B cell (primary cell): Measurements from ENCODE around the gene PTCD3. TPM values are rescaled to one million over a fixed set of nuclear protein-coding genes. Genes with fewer than 3 reads are reported as not detected.

Experiments
- ATAC-seq: fragments of 200-7000 bp; cut with Tn5 transposase; one replicate; pipeline ENCODE4 v1.10.0; 2021; ENCODE audit warnings: low read depth, mild to moderate bottlenecking, moderate number of reproducible peaks, moderate library complexity
- CTCF ChIA-PET: fragments of 350-600 bp; sonication (Branson Sonifier 250); formaldehyde crosslinking; loops from one replicate; lab custom pipeline; 2021; ENCODE audit warnings: antibody characterized with exemption, inconsistent platforms; lab: Charles Lee
- POLR2A ChIA-PET: fragments of 350-600 bp; sonication (Branson Sonifier 250); formaldehyde crosslinking; loops from one replicate; lab custom pipeline; 2021; ENCODE audit warnings: antibody characterized with exemption; lab: Charles Lee
- DNase-seq: peaks from one replicate; pipeline ENCODE4 v3.0.0; 2013
- H2AFZ ChIP-seq: 2 replicates; pipeline ENCODE4 v1.6.1; 2012; ENCODE audit warnings: mild to moderate bottlenecking, low read depth, low read length; ENCODE audit not compliant: insufficient read depth, poor library complexity, severe bottlenecking
- H3K27ac ChIP-seq, 2 donors: 1 replicate in 1 of 2; 2 replicates in 1 of 2; pipeline ENCODE4 v1.5.1; 2012 to 2013; ENCODE audit warnings: low read length in 2 of 2, mild to moderate bottlenecking in 2 of 2, moderate library complexity in 1 of 2
- H3K27me3 ChIP-seq, 4 experiments: fragments of 200-600 bp in 1 of 4; sonication (generic) in 1 of 4; replicated peaks in 1 of 4; 1 replicate in 2 of 4; 2 replicates in 2 of 4; pipeline versions ENCODE4 v1.6.1 to v1.7.0; 2013 to 2016; ENCODE audit warnings: low read length in 3 of 4, mild to moderate bottlenecking in 2 of 4, mixed read lengths in 1 of 4, moderate library complexity in 1 of 4; ENCODE audit not compliant: insufficient read depth in 4 of 4, control insufficient read depth in 3 of 4; ENCODE audit errors: control extremely low read depth in 1 of 4
- H3K36me3 ChIP-seq, 2 experiments: replicated peaks in 1 of 2; 1 replicate in 1 of 2; 2 replicates in 1 of 2; pipeline versions ENCODE4 v1.6.1 to v1.7.1; 2013; ENCODE audit warnings: low read length in 1 of 2; ENCODE audit not compliant: insufficient read depth in 2 of 2, control insufficient read depth in 1 of 2; ENCODE audit errors: control extremely low read depth in 1 of 2, extremely low read depth in 1 of 2
- H3K4me1 ChIP-seq, 2 donors: fragments of 200-600 bp in 1 of 2; sonication (generic) in 1 of 2; 1 replicate in 1 of 2; 2 replicates in 1 of 2; pipeline versions ENCODE4 v1.5.1 to v1.6.1; 2013 to 2017; ENCODE audit warnings: low read length in 2 of 2; ENCODE audit not compliant: control insufficient read depth in 2 of 2, insufficient read depth in 2 of 2
- H3K4me2 ChIP-seq: replicated peaks from 2 replicates; pipeline ENCODE3; 2012; ENCODE audit warnings: mild to moderate bottlenecking, low read depth, low read length; ENCODE audit not compliant: poor library complexity, severe bottlenecking
- H3K4me3 ChIP-seq, 5 experiments: fragments of 200-600 bp in 1 of 5; sonication (generic) in 1 of 5; 1 replicate in 3 of 5; 2 replicates in 2 of 5; pipeline versions ENCODE4 v1.5.1 to v1.7.0; 2011 to 2016; ENCODE audit warnings: low read length in 4 of 5, mild to moderate bottlenecking in 4 of 5, low read depth in 2 of 5, control low read depth in 1 of 5, moderate library complexity in 1 of 5; ENCODE audit not compliant: insufficient read depth in 1 of 5; ENCODE audit errors: control extremely low read depth in 1 of 5, extremely low read depth in 1 of 5
- H3K79me2 ChIP-seq: fragments of 200-600 bp; sonication (generic); one replicate; pipeline ENCODE4 v1.6.0; 2016; ENCODE audit warnings: low read length; ENCODE audit not compliant: control insufficient read depth, insufficient read depth
- H3K9ac ChIP-seq: fragments of 200-600 bp; sonication (generic); 2 replicates; pipeline ENCODE4 v1.6.1; 2017; ENCODE audit warnings: mild to moderate bottlenecking, low read length, moderate library complexity
- H3K9me3 ChIP-seq, 3 donors: one replicate each; pipeline versions ENCODE4 v1.6.1 to v1.7.1; 2013; ENCODE audit warnings: low read length in 2 of 3; ENCODE audit not compliant: control insufficient read depth in 2 of 3, insufficient read depth in 1 of 3; ENCODE audit errors: control extremely low read depth in 1 of 3
- H4K20me1 ChIP-seq: 2 replicates; pipeline ENCODE4 v1.6.0; 2012; ENCODE audit warnings: mild to moderate bottlenecking, low read length; ENCODE audit not compliant: insufficient read depth, control insufficient read depth, poor library complexity, severe bottlenecking
- H3K27ac Mint-ChIP-seq: one replicate; pipeline ENCODE4 v1.8.0; 2021; ENCODE audit warnings: mixed read lengths
- H3K27me3 Mint-ChIP-seq: one replicate; pipeline ENCODE4 v1.8.0; 2021; ENCODE audit warnings: mixed read lengths
- H3K4me1 Mint-ChIP-seq: one replicate; pipeline ENCODE4 v1.8.0; 2021; ENCODE audit warnings: mixed read lengths
- H3K4me3 Mint-ChIP-seq: one replicate; pipeline ENCODE4 v1.8.0; 2021; ENCODE audit warnings: mixed read lengths
- H3K9me3 Mint-ChIP-seq: one replicate; pipeline ENCODE4 v1.8.0; 2022; ENCODE audit warnings: mixed read lengths; ENCODE audit not compliant: insufficient read depth
- CTCF ChIP-seq: fragments of 200-600 bp; IDR thresholded peaks from one replicate; pipeline ENCODE4 v1.8.0; 2022; ENCODE audit warnings: antibody characterized with exemption, mild to moderate bottlenecking
- EZH2 ChIP-seq: IDR thresholded peaks from 2 replicates; pipeline ENCODE4 v1.6.1; 2012; ENCODE audit warnings: borderline replicate concordance, low read depth, mild to moderate bottlenecking, moderate library complexity, low read length; ENCODE audit not compliant: insufficient read depth, poor library complexity, severe bottlenecking
- WGBS: methylation state at CpG from one replicate; pipeline ENCODE4 v1.1.5; 2013; ENCODE audit warnings: missing lambda C conversion rate; ENCODE audit not compliant: insufficient coverage; 5-methylcytosine and 5-hydroxymethylcytosine counted together
- intact Hi-C: fragments of 100-400 bp; cut with micrococcal nuclease; formaldehyde crosslinking; loops from one replicate; pipeline ENCODE4 v1.10.0; 2022
- polyA plus RNA-seq: library from polyadenylated mRNA; depleted of rRNA; stranded (reverse); fragments of >200 nt; gene quantifications from 2 replicates; pipeline ENCODE4 v1.2.3, GENCODE V29; 2012
- total RNA-seq, 2 donors: library from RNA; stranded (reverse); fragments of 120-200 nt in 1 of 2; gene quantifications; 1 replicate in 1 of 2; 2 replicates in 1 of 2; pipeline versions ENCODE4 v1.2.3 to v1.2.4, GENCODE V29; 2013 to 2022

Gene PTCD3
- total and polyA plus RNA-seq, 2 donors (not counting 1 experiment from before 2014, with no cell fraction given): 61.4 to 174 TPM

GRCh38 chr2:86056590-86057331 lies 49.3 kb upstream of the PTCD3 start:
- DNase-seq (no peak), ATAC-seq (no peak)
- Histone ChIP-seq H2AFZ (no peak overlapping the region), H3K36me3 (peaks cover 0 to 35% of the 10 kb centered on the region in 2 experiments), H3K4me2 (no peak overlapping the region), H3K79me2 (no peaks in the 10 kb centered on the region), H3K4me3 (no peak overlapping the region), H3K27me3 (no peaks in the 10 kb centered on the region), H3K9ac (no peak overlapping the region), H3K27ac (no peak overlapping the region), H3K4me1 (no peaks in the 10 kb centered on the region), H4K20me1 (no peaks in the 10 kb centered on the region), H3K9me3 (no peaks in the 10 kb centered on the region)
- no peak overlapping the region for H3K4me3 Mint-ChIP-seq
- H3K4me1 Mint-ChIP-seq: no peaks in the 10 kb centered on the region
- POLR2A ChIA-PET: no interaction called here
- TF ChIP-seq CTCF (no peak), EZH2 (no peak)
- H3K27me3 Mint-ChIP-seq: no peaks in the 10 kb centered on the region
- WGBS: 88% methylated on average over 3 of the region's 4 CpGs
- H3K9me3 Mint-ChIP-seq: no peaks in the 10 kb centered on the region
- H3K27ac Mint-ChIP-seq: no peak overlapping the region
- CTCF ChIA-PET: interaction anchor here (0.6 kb wide), 1 partner anchor 511 kb away, joined by 4 read pairs; no protein-coding TSS in a partner anchor
- intact Hi-C loops: no loop called here

- Histone ChIP-seq H4K20me1 (no peaks in the 10 kb centered on the region), H3K27me3 (no peaks in the 10 kb centered on the region), H3K9ac (no peak overlapping the region), H3K36me3 (peaks cover 4 to 47% of the 10 kb centered on the region in 2 experiments), H3K4me3 (no peak overlapping the region), H2AFZ (no peak overlapping the region), H3K4me1 (no peaks in the 10 kb centered on the region), H3K79me2 (no peaks in the 10 kb centered on the region), H3K4me2 (no peak overlapping the region), H3K9me3 (peaks cover 0 to 4% (median 4%) of the 10 kb centered on the region in 3 donors), H3K27ac (no peak overlapping the region)
- H3K4me3 Mint-ChIP-seq: no peak overlapping the region
- H3K27ac Mint-ChIP-seq: no peak overlapping the region
- intact Hi-C loops: no loop called here
- DNase-seq (no peak), ATAC-seq (no peak)
- no peaks in the 10 kb centered on the region for H3K9me3 Mint-ChIP-seq
- no CpG with 5 or more reads among the region's 2 CpGs for WGBS
- TF ChIP-seq CTCF: no peak
- no peak for TF ChIP-seq EZH2
- peaks cover 11% of the 10 kb centered on the region for H3K4me1 Mint-ChIP-seq
- no peaks in the 10 kb centered on the region for H3K27me3 Mint-ChIP-seq
- POLR2A ChIA-PET: no interaction called here
- CTCF ChIA-PET: no interaction called here
These were observed 44.0 kb upstream of the PTCD3 start for GRCh38 chr2:86062043-86062442.
